K562 (cell line): ENCODE measurements around the gene AKAP10. TPM values are rescaled to one million over a fixed set of nuclear protein-coding genes. Genes with fewer than 3 reads are reported as not detected.

Experiments
- ATAC-seq: fragments of 200-7000 bp; cut with Tn5 transposase; 3 replicates; pipeline ENCODE4 v1.9.1; 2020; ENCODE audit warnings: moderate library complexity
- BruUV-seq: library from RNA; stranded (reverse); fragments of 400-500 nt; replicated peaks from 2 replicates; lab custom pipeline; 2021; lab: Mats Ljungman, UMichigan
- CTCF ChIA-PET: fragments of 300-600 bp; formaldehyde crosslinking; extraction: SDS; loops from one replicate; lab custom pipeline; 2021; ENCODE audit warnings: low intra/inter-chr PET ratio; lab: Yijun Ruan, JAX
- POLR2A ChIA-PET: fragments of 300-600, 350-650 bp; sonication (Branson Sonifier 250); formaldehyde crosslinking; extraction: SDS; loops from one replicate; lab custom pipeline; 2021; ENCODE audit warnings: antibody characterized with exemption, inconsistent platforms; lab: Yijun Ruan, JAX
- DNase-seq, 4 experiments: peaks; one replicate each; pipeline versions ENCODE4 v3.0.0 to v3.0.0-alpha.2; 2011 to 2018; ENCODE audit warnings: low spot score in 3 of 4, mixed read lengths in 3 of 4; ENCODE audit errors: extremely low read depth in 1 of 4
- FAIRE-seq: peaks from 2 replicates; lab custom pipeline; 2011; peaks lifted over from hg19 to GRCh38; lab: Jason Lieb, UNC
- H2AFZ ChIP-seq: 2 replicates; pipeline ENCODE4 v1.6.0; 2011; ENCODE audit warnings: low read depth, low read length, control low read depth, inconsistent platforms
- H3K27ac ChIP-seq: fragments of 200-600 bp; 3 replicates; pipeline ENCODE4 v1.8.0; 2011; ENCODE audit warnings: low read depth, mild to moderate bottlenecking, control low read depth, inconsistent platforms, low read length, moderate library complexity, mixed read lengths; ENCODE audit errors: extremely low read depth
- H3K27me3 ChIP-seq, 2 experiments: fragments of 300-600 bp in 1 of 2; 2 replicates in 1 of 2; 3 replicates in 1 of 2; pipeline versions ENCODE4 v1.6.0 to v1.8.0; 2011; ENCODE audit warnings: inconsistent platforms in 2 of 2, low read length in 2 of 2, mild to moderate bottlenecking in 1 of 2, mixed read lengths in 1 of 2, moderate library complexity in 1 of 2; ENCODE audit not compliant: control insufficient read depth in 2 of 2, insufficient read depth in 2 of 2
- H3K36me3 ChIP-seq: fragments of 300-600 bp; 3 replicates; pipeline ENCODE4 v1.8.0; 2011; ENCODE audit warnings: mild to moderate bottlenecking, low read length, inconsistent platforms; ENCODE audit not compliant: control insufficient read depth, insufficient read depth
- H3K4me1 ChIP-seq, 2 experiments: fragments of 200-600 bp in 1 of 2; replicated peaks in 1 of 2; 2 replicates in 1 of 2; 3 replicates in 1 of 2; pipeline versions ENCODE4 v1.5.1 to v1.8.0; 2011; ENCODE audit warnings: inconsistent platforms in 2 of 2, low read length in 2 of 2, mild to moderate bottlenecking in 1 of 2, mixed read lengths in 1 of 2, moderate library complexity in 1 of 2; ENCODE audit not compliant: control insufficient read depth in 2 of 2, insufficient read depth in 2 of 2
- H3K4me2 ChIP-seq: 2 replicates; pipeline ENCODE4 v1.6.1; 2011; ENCODE audit warnings: low read length, control low read depth, inconsistent platforms, mixed read lengths; ENCODE audit not compliant: insufficient read depth
- H3K4me3 ChIP-seq: fragments of 200-600 bp; sonication (generic), shearing (Covaris generic); 2 replicates; pipeline ENCODE4 v1.5.1; 2016; ENCODE audit warnings: control low read depth, inconsistent platforms
- H3K79me2 ChIP-seq: fragments of 200-600 bp; 3 replicates; pipeline ENCODE4 v1.8.0; 2011; ENCODE audit warnings: low read length, inconsistent platforms; ENCODE audit not compliant: control insufficient read depth, insufficient read depth
- H3K9ac ChIP-seq, 2 experiments: 2 replicates each; pipeline versions ENCODE4 v1.6.0 to v1.6.1; 2011; ENCODE audit warnings: low read depth in 2 of 2, low read length in 2 of 2, control low read depth in 1 of 2, inconsistent platforms in 1 of 2, mild to moderate bottlenecking in 1 of 2, mixed read lengths in 1 of 2; ENCODE audit not compliant: insufficient read depth in 1 of 2
- H3K9me1 ChIP-seq: one replicate; pipeline ENCODE4 v1.6.0; 2011; ENCODE audit warnings: inconsistent platforms, mild to moderate bottlenecking, low read length, moderate library complexity; ENCODE audit not compliant: control insufficient read depth, insufficient read depth
- H3K9me3 ChIP-seq: replicated peaks from 2 replicates; pipeline ENCODE4 v1.5.1; 2011; ENCODE audit warnings: low read depth, low read length, inconsistent platforms; ENCODE audit not compliant: control insufficient read depth, insufficient read depth
- H4K20me1 ChIP-seq: replicated peaks from 2 replicates; pipeline ENCODE4 v1.6.1; 2011; ENCODE audit warnings: low read length, inconsistent platforms, mixed read lengths; ENCODE audit not compliant: control insufficient read depth, insufficient read depth
- ZC3H8 ChIP-seq: fragments of 450-650 bp; IDR thresholded peaks from 2 replicates; pipeline ENCODE4 v1.6.1; 2017
- WGBS: fragments of 100-300 bp; shearing (Covaris generic); methylation state at CpG from one replicate; pipeline ENCODE4 v1.1.6; 2016; ENCODE audit warnings: low coverage, mixed read lengths; ENCODE audit not compliant: insufficient coverage; ENCODE audit errors: missing lambda C conversion rate; 5-methylcytosine and 5-hydroxymethylcytosine counted together
- in situ Hi-C: fragments of 300-500 bp; cut with MboI; formaldehyde crosslinking; loops from 4 replicates; pipeline ENCODE4 v1.15.0; 2018; ENCODE audit warnings: inconsistent platforms, mixed read lengths
- intact Hi-C: fragments of 100-400 bp; cut with micrococcal nuclease; formaldehyde crosslinking; loops from 2 replicates; pipeline ENCODE4 v1.14.2; 2022
- polyA plus RNA-seq, 8 experiments: library from polyadenylated mRNA; depleted of rRNA in 4 of 8; stranded (reverse) in 5 of 8; unstranded in 3 of 8; fragments of >200 nt; fragmentation: Nextera tagmentation in 2 of 8; fragmentation: Illumina TruSeq in 1 of 8; extraction: Ambion mirVana in 2 of 8; extraction: Trizol in 1 of 8; gene quantifications; 2 replicates each; pipeline versions ENCODE4 v1.2.1 to v1.2.3, GENCODE V29; 2011 to 2014; ENCODE audit warnings: inconsistent platforms in 1 of 8, missing spikeins in 1 of 8
- small RNA-seq: library from RNA; depleted of rRNA; stranded (forward); fragments of <200 nt; gene quantifications from one replicate; pipeline ENCODE3, GENCODE V24; 2014
- total RNA-seq, 7 experiments: library from RNA; depleted of rRNA in 6 of 7; stranded (reverse); fragments of >200 nt in 6 of 7; fragmentation: Illumina TruSeq in 2 of 7; extraction: Trizol in 2 of 7; gene quantifications; 2 replicates each; pipeline versions ENCODE4 v1.2.1 to v1.2.3, GENCODE V29; 2011 to 2021; ENCODE audit warnings: low replicate concordance in 1 of 7
- TF ChIP-seq, protein P1 (sequence below): IDR thresholded peaks from 2 replicates; pipeline ENCODE4 v1.6.1; 2016; ENCODE audit warnings: missing genetic modification characterization, missing compliant biosample characterization

Gene AKAP10
- total and polyA plus RNA-seq, 9 of the 15 experiments (the other 6 are each of a cell fraction or from before 2014, with no cell fraction given) = 4.0 to 20.3 (median 8.2) TPM

DNA sequence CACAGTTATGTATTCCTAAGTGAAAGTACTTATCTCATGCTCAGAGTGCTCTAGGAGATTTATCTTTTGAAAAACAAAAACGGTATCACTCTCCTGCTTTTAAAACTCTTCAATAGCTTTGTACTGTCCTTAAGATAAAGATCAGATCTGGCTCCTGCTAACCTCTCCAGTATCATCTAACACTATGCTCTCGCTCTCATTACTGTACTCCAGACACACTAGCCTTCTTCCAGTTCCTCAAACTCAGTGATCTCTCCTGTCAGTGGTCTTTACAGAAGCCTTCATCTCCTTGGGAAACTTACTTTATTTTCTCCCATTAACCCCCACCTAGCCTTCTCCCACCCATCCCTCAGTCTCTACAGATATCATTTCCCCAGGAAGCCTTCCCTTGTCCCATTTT lies 120.0 kb downstream of the AKAP10 start:
- CTCF ChIA-PET = no interaction called here
- BruUV-seq = no TSS peak
- Histone ChIP-seq H3K9me3 (no peaks in the 10 kb centered on the region), H3K4me2 (no peak overlapping the region), H3K9me1 (no peaks in the 10 kb centered on the region), H2AFZ (no peak overlapping the region), H3K27ac (no peak overlapping the region), H4K20me1 (no peaks in the 10 kb centered on the region), H3K4me1 (no peaks in the 10 kb centered on the region), H3K4me3 (no peak overlapping the region), H3K9ac (no peak overlapping the region), H3K27me3 (peaks cover 0 to 4% of the 10 kb centered on the region in 2 experiments; a peak in 2 of 5 replicates), H3K36me3 (no peaks in the 10 kb centered on the region), H3K79me2 (no peaks in the 10 kb centered on the region)
- in situ Hi-C loops = no loop called here
- no peak for ATAC-seq
- FAIRE-seq = no peak
- no peak for DNase-seq
- intact Hi-C loops = no loop called here
- WGBS = 0% methylated on average over 2 of the region's 2 CpGs
- no peak for TF ChIP-seq ZC3H8
- TF ChIP-seq, protein P1, sequence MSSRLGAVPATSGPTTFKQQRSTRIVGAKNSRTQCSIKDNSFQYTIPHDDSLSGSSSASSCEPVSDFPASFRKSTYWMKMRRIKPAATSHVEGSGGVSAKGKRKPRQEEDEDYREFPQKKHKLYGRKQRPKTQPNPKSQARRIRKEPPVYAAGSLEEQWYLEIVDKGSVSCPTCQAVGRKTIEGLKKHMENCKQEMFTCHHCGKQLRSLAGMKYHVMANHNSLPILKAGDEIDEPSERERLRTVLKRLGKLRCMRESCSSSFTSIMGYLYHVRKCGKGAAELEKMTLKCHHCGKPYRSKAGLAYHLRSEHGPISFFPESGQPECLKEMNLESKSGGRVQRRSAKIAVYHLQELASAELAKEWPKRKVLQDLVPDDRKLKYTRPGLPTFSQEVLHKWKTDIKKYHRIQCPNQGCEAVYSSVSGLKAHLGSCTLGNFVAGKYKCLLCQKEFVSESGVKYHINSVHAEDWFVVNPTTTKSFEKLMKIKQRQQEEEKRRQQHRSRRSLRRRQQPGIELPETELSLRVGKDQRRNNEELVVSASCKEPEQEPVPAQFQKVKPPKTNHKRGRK = no peak
- POLR2A ChIA-PET = no interaction called here

Small RNAs within 50 kb of the gene (small RNA-seq; reads per million reads assigned to genes)
- gene AC015726.2 = not detected

Other genes with a start within 250 kb of the AKAP10 start
- gene ALDH3A1, start 229.5 kb downstream of the AKAP10 start, total RNA-seq (2014; rRNA removed) = not detected in 2 replicates
- gene ALDH3A1, start 229.5 kb downstream of the AKAP10 start, total RNA-seq (2014; rRNA removed; fragmentation: Illumina TruSeq; extraction: Trizol) = not detected in 2 replicates
- gene ALDH3A1, start 229.5 kb downstream of the AKAP10 start, total RNA-seq (2015; rRNA removed; fragmentation: Illumina TruSeq; extraction: Trizol) = not detected in 2 replicates
- not detected in 2 replicates for gene ALDH3A1, start 229.5 kb downstream of the AKAP10 start, total RNA-seq (2021)
- gene ALDH3A1, start 229.5 kb downstream of the AKAP10 start, polyA plus RNA-seq (2011; rRNA removed) = not detected in 2 replicates
- not detected in 2 replicates for gene ALDH3A1, start 229.5 kb downstream of the AKAP10 start, polyA plus RNA-seq (2014; fragmentation: Illumina TruSeq; extraction: Trizol)
- not detected for gene ALDH3A1, start 229.5 kb downstream of the AKAP10 start, polyA plus RNA-seq (2014; fragmentation: Nextera tagmentation; extraction: Ambion mirVana)
- gene ALDH3A1, start 229.5 kb downstream of the AKAP10 start, polyA plus RNA-seq (2014; rRNA removed) = not detected in 2 replicates
- gene ULK2, start 109.9 kb downstream of the AKAP10 start, total RNA-seq (2014; rRNA removed) = not detected in 2 replicates
- not detected in 2 replicates for gene ULK2, start 109.9 kb downstream of the AKAP10 start, total RNA-seq (2014; rRNA removed; fragmentation: Illumina TruSeq; extraction: Trizol)
- gene ULK2, start 109.9 kb downstream of the AKAP10 start, total RNA-seq (2015; rRNA removed; fragmentation: Illumina TruSeq; extraction: Trizol) = not detected in 2 replicates
- 0.18 and 0.38 TPM in 2 replicates for gene ULK2, start 109.9 kb downstream of the AKAP10 start, total RNA-seq (2021)
- gene ULK2, start 109.9 kb downstream of the AKAP10 start, polyA plus RNA-seq (2011; rRNA removed) = 0.11 TPM in 1 of 2 replicates, not detected in the other
- gene ULK2, start 109.9 kb downstream of the AKAP10 start, polyA plus RNA-seq (2014; fragmentation: Illumina TruSeq; extraction: Trizol) = not detected in 2 replicates
- under 1 TPM in 1 of 2 experiments, not detected in 1; 0.01 TPM for gene ULK2, start 109.9 kb downstream of the AKAP10 start, polyA plus RNA-seq (2014; fragmentation: Nextera tagmentation; extraction: Ambion mirVana)
- 0.03 TPM in 1 of 2 replicates, not detected in the other for gene ULK2, start 109.9 kb downstream of the AKAP10 start, polyA plus RNA-seq (2014; rRNA removed)
- gene SPECC1, start 31.5 kb upstream of the AKAP10 start, total RNA-seq (2014; rRNA removed) = 18.1 and 18.2 TPM in 2 replicates
- gene SPECC1, start 31.5 kb upstream of the AKAP10 start, total RNA-seq (2014; rRNA removed; fragmentation: Illumina TruSeq; extraction: Trizol) = 18.1 and 25.5 TPM in 2 replicates
- gene SPECC1, start 31.5 kb upstream of the AKAP10 start, total RNA-seq (2015; rRNA removed; fragmentation: Illumina TruSeq; extraction: Trizol) = 19.6 and 20.3 TPM in 2 replicates
- 18.4 and 22.6 TPM in 2 replicates for gene SPECC1, start 31.5 kb upstream of the AKAP10 start, total RNA-seq (2021)
- gene SPECC1, start 31.5 kb upstream of the AKAP10 start, polyA plus RNA-seq (2011; rRNA removed) = 5.7 and 9.0 TPM in 2 replicates
- 13.9 and 14.7 TPM in 2 replicates for gene SPECC1, start 31.5 kb upstream of the AKAP10 start, polyA plus RNA-seq (2014; fragmentation: Illumina TruSeq; extraction: Trizol)
- gene SPECC1, start 31.5 kb upstream of the AKAP10 start, polyA plus RNA-seq (2014; fragmentation: Nextera tagmentation; extraction: Ambion mirVana) = 1 to 10 TPM; 2.4 to 3.0 TPM
- gene SPECC1, start 31.5 kb upstream of the AKAP10 start, polyA plus RNA-seq (2014; rRNA removed) = 11.5 TPM in 2 replicates